Adrenal gland (tissue), 5 donors: ENCODE measurements around the gene RUVBL2.

ENCODE experiments used
- POLR2A ChIP-seq, 2 donors: fragments of 450-650 bp; IDR thresholded peaks; one replicate each; pipeline ENCODE4 v1.6.1; 2017; ENCODE audit warnings: antibody characterized with exemption in 2 of 2, mild to moderate bottlenecking in 2 of 2, moderate library complexity in 1 of 2
- TF ChIP-seq, protein P1 (sequence below), 6 experiments: fragments of 450-650 bp in 4 of 6; fragments of 200-600 bp in 2 of 6; sonication (generic) in 1 of 6; IDR thresholded peaks; 1 replicate in 5 of 6; 2 replicates in 1 of 6; pipeline versions ENCODE4 v1.5.1 to v1.8.0; 2016 to 2021; ENCODE audit warnings: antibody characterized with exemption in 6 of 6, mild to moderate bottlenecking in 2 of 6, moderate library complexity in 1 of 6
- donor health status: DM: no; HTN: no; CAD: no.

- TF ChIP-seq, protein P1, sequence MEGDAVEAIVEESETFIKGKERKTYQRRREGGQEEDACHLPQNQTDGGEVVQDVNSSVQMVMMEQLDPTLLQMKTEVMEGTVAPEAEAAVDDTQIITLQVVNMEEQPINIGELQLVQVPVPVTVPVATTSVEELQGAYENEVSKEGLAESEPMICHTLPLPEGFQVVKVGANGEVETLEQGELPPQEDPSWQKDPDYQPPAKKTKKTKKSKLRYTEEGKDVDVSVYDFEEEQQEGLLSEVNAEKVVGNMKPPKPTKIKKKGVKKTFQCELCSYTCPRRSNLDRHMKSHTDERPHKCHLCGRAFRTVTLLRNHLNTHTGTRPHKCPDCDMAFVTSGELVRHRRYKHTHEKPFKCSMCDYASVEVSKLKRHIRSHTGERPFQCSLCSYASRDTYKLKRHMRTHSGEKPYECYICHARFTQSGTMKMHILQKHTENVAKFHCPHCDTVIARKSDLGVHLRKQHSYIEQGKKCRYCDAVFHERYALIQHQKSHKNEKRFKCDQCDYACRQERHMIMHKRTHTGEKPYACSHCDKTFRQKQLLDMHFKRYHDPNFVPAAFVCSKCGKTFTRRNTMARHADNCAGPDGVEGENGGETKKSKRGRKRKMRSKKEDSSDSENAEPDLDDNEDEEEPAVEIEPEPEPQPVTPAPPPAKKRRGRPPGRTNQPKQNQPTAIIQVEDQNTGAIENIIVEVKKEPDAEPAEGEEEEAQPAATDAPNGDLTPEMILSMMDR (IDR thresholded peaks at IDR 0.05) = no peak
- peak in 1 of 2 donors; percentile 23 for TF ChIP-seq POLR2A (IDR thresholded peaks at IDR 0.05)
These were observed 24.2 kb upstream of the RUVBL2 start for GRCh38 chr19:48969276-48970138.
